Vagina (tissue), 2 donors: Measurements from ENCODE around the gene KCNQ2.

Source experiments
- CTCF ChIP-seq, 3 experiments: fragments of 450-650 bp in 2 of 3; fragments of 200-600 bp in 1 of 3; sonication (generic) in 1 of 3; IDR thresholded peaks; one replicate each; pipeline ENCODE4 v1.5.1; 2017 to 2019; ENCODE audit warnings: antibody characterized with exemption in 3 of 3, mild to moderate bottlenecking in 2 of 3, moderate library complexity in 2 of 3
- POLR2A ChIP-seq, 2 donors: fragments of 450-650 bp; IDR thresholded peaks; one replicate each; pipeline ENCODE4 v1.6.1; 2017; ENCODE audit warnings: antibody characterized with exemption in 2 of 2, mild to moderate bottlenecking in 2 of 2, moderate library complexity in 2 of 2

GRCh38 chr20:63519668-63520503 is 47.4 kb upstream of the KCNQ2 start:
- no peak for TF ChIP-seq POLR2A (IDR thresholded peaks at IDR 0.05)
- no peak for TF ChIP-seq CTCF (IDR thresholded peaks at IDR 0.05)
